ENCODE measurements around the gene C11orf58.

Gene C11orf58

GRCh38 chr11:16749666-16750065 is 11.2 kb downstream of the C11orf58 start:
- Histone ChIP-seq H3K36me3 (replicated peaks; ENCODE audit: insufficient read depth, low read length) (peaks cover 14% of the 10 kb centered on the region), H4K20me1 (ENCODE audit: insufficient read depth, low read length) (peaks cover under 1% of the 10 kb centered on the region; the same call in 1 of the 2 replicates), H3K27ac (ENCODE audit: low read length) (no peak overlapping the region), H3K9me2 (replicated peaks; ENCODE audit: insufficient read depth, low read length) (no peaks in the 10 kb centered on the region), H3K9ac (ENCODE audit: low read length) (no peak overlapping the region), H3K79me2 (ENCODE audit: low read length) (peaks cover 32% of the 10 kb centered on the region), H3K4me1 (ENCODE audit: low read length) (no peaks in the 10 kb centered on the region), H3K4me2 (ENCODE audit: low read depth, low read length) (no peak overlapping the region), H3K27me3 (replicated peaks; ENCODE audit: insufficient read depth, low read length) (no peaks in the 10 kb centered on the region), H3K4me3 (ENCODE audit: low read length) (no peak overlapping the region), H3F3A (ENCODE audit: insufficient read depth, low read length) (no peaks in the 10 kb centered on the region), H3K9me3 (replicated peaks; ENCODE audit: insufficient read depth, low read length) (no peaks in the 10 kb centered on the region), H2AFZ (ENCODE audit: low read length) (no peak overlapping the region)
- no peak for DNase-seq
- TF ChIP-seq, protein P1, sequence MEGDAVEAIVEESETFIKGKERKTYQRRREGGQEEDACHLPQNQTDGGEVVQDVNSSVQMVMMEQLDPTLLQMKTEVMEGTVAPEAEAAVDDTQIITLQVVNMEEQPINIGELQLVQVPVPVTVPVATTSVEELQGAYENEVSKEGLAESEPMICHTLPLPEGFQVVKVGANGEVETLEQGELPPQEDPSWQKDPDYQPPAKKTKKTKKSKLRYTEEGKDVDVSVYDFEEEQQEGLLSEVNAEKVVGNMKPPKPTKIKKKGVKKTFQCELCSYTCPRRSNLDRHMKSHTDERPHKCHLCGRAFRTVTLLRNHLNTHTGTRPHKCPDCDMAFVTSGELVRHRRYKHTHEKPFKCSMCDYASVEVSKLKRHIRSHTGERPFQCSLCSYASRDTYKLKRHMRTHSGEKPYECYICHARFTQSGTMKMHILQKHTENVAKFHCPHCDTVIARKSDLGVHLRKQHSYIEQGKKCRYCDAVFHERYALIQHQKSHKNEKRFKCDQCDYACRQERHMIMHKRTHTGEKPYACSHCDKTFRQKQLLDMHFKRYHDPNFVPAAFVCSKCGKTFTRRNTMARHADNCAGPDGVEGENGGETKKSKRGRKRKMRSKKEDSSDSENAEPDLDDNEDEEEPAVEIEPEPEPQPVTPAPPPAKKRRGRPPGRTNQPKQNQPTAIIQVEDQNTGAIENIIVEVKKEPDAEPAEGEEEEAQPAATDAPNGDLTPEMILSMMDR (IDR thresholded peaks at IDR 0.05; ENCODE audit: low read length): no peak
- TF ChIP-seq EZH2phosphoT487 (IDR thresholded peaks at IDR 0.05; ENCODE audit: low read length) (no peak), EZH2 (optimal IDR thresholded peaks at IDR 0.05; ENCODE audit: low read depth, low read length) (no peak)

DNA sequence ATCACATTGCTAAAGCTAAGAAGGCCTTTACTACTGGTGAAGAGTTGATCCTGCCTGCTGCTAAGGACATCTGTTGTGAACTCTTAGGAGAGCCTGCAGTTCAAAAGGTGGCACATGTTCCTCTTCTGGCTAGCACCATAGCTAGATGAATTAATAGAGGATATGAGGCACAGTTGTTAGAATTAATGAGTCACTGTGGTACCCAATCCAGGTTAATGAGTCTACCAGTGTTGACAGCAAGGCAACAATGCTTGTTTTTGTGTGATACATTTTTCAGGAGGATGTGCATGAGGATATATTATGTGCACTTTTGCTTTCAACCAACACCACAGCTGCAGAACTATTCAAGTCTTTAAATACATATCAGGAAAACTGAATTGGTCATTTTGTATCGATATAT is 12.0 kb downstream of the C11orf58 start:
- no peaks in the 10 kb centered on the region for H3F3A ChIP-seq (ENCODE audit: insufficient read depth, low read length)

GRCh38 chr11:16758382-16759024 is 20.1 kb downstream of the C11orf58 start:
- Histone ChIP-seq H4K20me1 (ENCODE audit: insufficient read depth, low read length) (no peaks in the 10 kb centered on the region), H3K27me3 (replicated peaks; ENCODE audit: insufficient read depth, low read length) (no peaks in the 10 kb centered on the region), H3K27ac (ENCODE audit: low read length) (no peak overlapping the region), H3K9me3 (replicated peaks; ENCODE audit: insufficient read depth, low read length) (no peaks in the 10 kb centered on the region), H3K4me1 (ENCODE audit: low read length) (0 out of 2 replicates have a peak, but pooled peaks cover 9% of the 10 kb centered on the region), H3K9ac (ENCODE audit: low read length) (no peak overlapping the region), H3K4me2 (ENCODE audit: low read depth, low read length) (no peak overlapping the region), H3K36me3 (replicated peaks; ENCODE audit: insufficient read depth, low read length) (peaks cover 10% of the 10 kb centered on the region), H3K4me3 (ENCODE audit: low read length) (no peak overlapping the region), H3F3A (ENCODE audit: insufficient read depth, low read length) (peaks cover 17% of the 10 kb centered on the region), H3K9me2 (replicated peaks; ENCODE audit: insufficient read depth, low read length) (no peaks in the 10 kb centered on the region), H2AFZ (ENCODE audit: low read length) (no peak overlapping the region), H3K79me2 (ENCODE audit: low read length) (no peaks in the 10 kb centered on the region)
- no peak for DNase-seq
- TF ChIP-seq, protein P1 (IDR thresholded peaks at IDR 0.05; ENCODE audit: low read length): no peak
- no peak for TF ChIP-seq EZH2 (optimal IDR thresholded peaks at IDR 0.05; ENCODE audit: low read depth, low read length)
- no peak for TF ChIP-seq EZH2phosphoT487 (IDR thresholded peaks at IDR 0.05; ENCODE audit: low read length)

More for the DNA sequence above, 12.0 kb downstream of the C11orf58 start:
- no peak overlapping the region for H3K27ac ChIP-seq (ENCODE audit: low read length)
- peaks cover 13% of the 10 kb centered on the region for H3K36me3 ChIP-seq (replicated peaks; ENCODE audit: insufficient read depth, low read length)
- H3K79me2 ChIP-seq (ENCODE audit: low read length): peaks cover 24% of the 10 kb centered on the region
- no peak for DNase-seq
- no peak overlapping the region for H2AFZ ChIP-seq (ENCODE audit: low read length)
- H3K4me3 ChIP-seq (ENCODE audit: low read length): no peak overlapping the region
- no peak overlapping the region for H3K9ac ChIP-seq (ENCODE audit: low read length)
- no peak overlapping the region for H3K4me2 ChIP-seq (ENCODE audit: low read depth, low read length)
- no peak for TF ChIP-seq EZH2phosphoT487 (IDR thresholded peaks at IDR 0.05; ENCODE audit: low read length)
- no peaks in the 10 kb centered on the region for H3K27me3 ChIP-seq (replicated peaks; ENCODE audit: insufficient read depth, low read length)
- no peaks in the 10 kb centered on the region for H3K9me3 ChIP-seq (replicated peaks; ENCODE audit: insufficient read depth, low read length)
- H3K4me1 ChIP-seq (ENCODE audit: low read length): no peaks in the 10 kb centered on the region
- no peaks in the 10 kb centered on the region for H4K20me1 ChIP-seq (ENCODE audit: insufficient read depth, low read length)
- no peaks in the 10 kb centered on the region for H3K9me2 ChIP-seq (replicated peaks; ENCODE audit: insufficient read depth, low read length)

DNA sequence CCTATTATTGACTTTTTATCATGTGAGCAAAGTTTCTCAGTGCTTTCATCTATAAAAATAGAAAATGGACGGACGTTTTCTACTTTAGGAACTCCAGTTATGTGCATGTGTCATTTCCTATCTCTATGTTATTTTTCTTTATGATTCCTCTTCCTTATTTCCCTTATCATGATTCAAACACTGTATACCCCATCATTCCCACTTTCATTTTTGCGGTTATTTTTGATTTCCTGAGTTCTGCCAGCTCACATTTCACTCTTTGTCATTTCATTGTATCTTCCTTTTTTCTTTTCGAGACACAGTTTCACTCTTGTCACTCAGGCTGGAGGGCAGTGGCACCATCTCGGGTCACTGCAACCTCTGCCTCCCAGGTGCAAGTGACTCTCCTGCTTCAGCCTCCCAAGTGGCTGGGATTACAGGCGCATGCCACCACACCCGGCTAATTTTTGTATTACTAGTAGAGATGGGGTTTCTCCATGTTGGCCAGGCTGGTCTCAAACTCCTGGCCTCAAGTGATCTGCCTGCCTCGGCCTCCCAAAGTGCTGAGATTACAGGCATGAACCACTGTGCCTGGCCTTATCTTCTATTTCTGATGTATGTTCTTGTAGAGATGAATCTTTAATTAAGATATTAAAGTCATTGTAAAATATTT is 21.5 kb downstream of the C11orf58 start:
- Histone ChIP-seq H3F3A (ENCODE audit: insufficient read depth, low read length) (peaks cover 17% of the 10 kb centered on the region), H3K27ac (ENCODE audit: low read length) (peak overlapping the region; percentile 22; the same call in 1 of the 2 replicates), H4K20me1 (ENCODE audit: insufficient read depth, low read length) (no peaks in the 10 kb centered on the region), H3K36me3 (replicated peaks; ENCODE audit: insufficient read depth, low read length) (peaks cover 10% of the 10 kb centered on the region; the same call in 1 of the 2 replicates), H3K9ac (ENCODE audit: low read length) (no peak overlapping the region), H2AFZ (ENCODE audit: low read length) (no peak overlapping the region), H3K9me3 (replicated peaks; ENCODE audit: insufficient read depth, low read length) (no peaks in the 10 kb centered on the region), H3K27me3 (replicated peaks; ENCODE audit: insufficient read depth, low read length) (no peaks in the 10 kb centered on the region), H3K79me2 (ENCODE audit: low read length) (no peaks in the 10 kb centered on the region), H3K4me2 (ENCODE audit: low read depth, low read length) (no peak overlapping the region), H3K4me1 (ENCODE audit: low read length) (0 out of 2 replicates have a peak, but pooled peaks cover 9% of the 10 kb centered on the region), H3K9me2 (replicated peaks; ENCODE audit: insufficient read depth, low read length) (no peaks in the 10 kb centered on the region), H3K4me3 (ENCODE audit: low read length) (no peak overlapping the region)
- no peak for DNase-seq
- no peak for TF ChIP-seq EZH2phosphoT487 (IDR thresholded peaks at IDR 0.05; ENCODE audit: low read length)
- TF ChIP-seq, protein P1 (IDR thresholded peaks at IDR 0.05; ENCODE audit: low read length): no peak
- no peak for TF ChIP-seq EZH2 (optimal IDR thresholded peaks at IDR 0.05; ENCODE audit: low read depth, low read length)
